Astrocyte (in vitro differentiated cells and primary cell): ENCODE results near the gene FAM120B.

ENCODE experiments used
- EZH2 ChIP-seq: IDR thresholded peaks from 2 replicates; pipeline ENCODE4 v1.6.1; 2012; ENCODE audit warnings: mild to moderate bottlenecking, low read length, inconsistent platforms; ENCODE audit not compliant: insufficient read depth
- TF ChIP-seq, protein P1 (sequence below): IDR thresholded peaks from 2 replicates; pipeline ENCODE4 v1.5.1; 2011; ENCODE audit warnings: low read depth, mild to moderate bottlenecking, inconsistent platforms, low read length, moderate library complexity; ENCODE audit not compliant: insufficient read depth

DNA sequence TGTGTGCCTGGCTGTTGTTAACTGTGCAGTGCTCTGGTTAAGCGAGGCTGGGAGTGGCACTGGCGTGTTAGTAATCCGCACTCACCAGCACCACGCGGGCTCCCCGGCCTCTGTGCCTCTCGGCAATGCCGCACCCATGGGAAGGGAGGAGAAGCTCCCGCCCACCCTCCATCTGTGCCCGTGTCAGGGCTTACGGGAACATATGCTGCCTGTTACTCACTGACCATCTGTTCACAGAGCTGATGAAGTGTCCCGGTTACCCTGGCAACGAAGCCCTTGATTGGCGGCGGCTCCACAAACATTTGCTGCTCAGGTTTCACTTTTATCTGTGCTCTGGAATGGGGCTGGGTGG lies 131.8 kb downstream of the FAM120B start:
- TF ChIP-seq, protein P1, sequence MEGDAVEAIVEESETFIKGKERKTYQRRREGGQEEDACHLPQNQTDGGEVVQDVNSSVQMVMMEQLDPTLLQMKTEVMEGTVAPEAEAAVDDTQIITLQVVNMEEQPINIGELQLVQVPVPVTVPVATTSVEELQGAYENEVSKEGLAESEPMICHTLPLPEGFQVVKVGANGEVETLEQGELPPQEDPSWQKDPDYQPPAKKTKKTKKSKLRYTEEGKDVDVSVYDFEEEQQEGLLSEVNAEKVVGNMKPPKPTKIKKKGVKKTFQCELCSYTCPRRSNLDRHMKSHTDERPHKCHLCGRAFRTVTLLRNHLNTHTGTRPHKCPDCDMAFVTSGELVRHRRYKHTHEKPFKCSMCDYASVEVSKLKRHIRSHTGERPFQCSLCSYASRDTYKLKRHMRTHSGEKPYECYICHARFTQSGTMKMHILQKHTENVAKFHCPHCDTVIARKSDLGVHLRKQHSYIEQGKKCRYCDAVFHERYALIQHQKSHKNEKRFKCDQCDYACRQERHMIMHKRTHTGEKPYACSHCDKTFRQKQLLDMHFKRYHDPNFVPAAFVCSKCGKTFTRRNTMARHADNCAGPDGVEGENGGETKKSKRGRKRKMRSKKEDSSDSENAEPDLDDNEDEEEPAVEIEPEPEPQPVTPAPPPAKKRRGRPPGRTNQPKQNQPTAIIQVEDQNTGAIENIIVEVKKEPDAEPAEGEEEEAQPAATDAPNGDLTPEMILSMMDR = no peak
- no peak for TF ChIP-seq EZH2
